Smooth muscle cell (in vitro differentiated cells): ENCODE measurements around the gene ADTRP. TPM values are rescaled to one million over a fixed set of nuclear protein-coding genes. Genes with fewer than 3 reads are reported as not detected.

Source experiments
- DNase-seq: peaks from one replicate; lab custom pipeline; 2025; ENCODE audit not compliant: unreplicated experiment; lab: John Stamatoyannopoulos, UW
- H2AFZ ChIP-seq: fragments of 200-600 bp; sonication (generic); 2 replicates; pipeline ENCODE4 v1.6.0; 2016; ENCODE audit warnings: antibody characterized with exemption, low read depth, mild to moderate bottlenecking
- H3F3A ChIP-seq: fragments of 200-600 bp; sonication (generic); 2 replicates; pipeline ENCODE4 v1.6.0; 2017; ENCODE audit warnings: antibody characterized with exemption, low read depth
- H3K27ac ChIP-seq: fragments of 200-600 bp; sonication (generic); 2 replicates; pipeline ENCODE4 v1.5.1; 2016; ENCODE audit warnings: low read depth, mild to moderate bottlenecking
- H3K27me3 ChIP-seq: fragments of 200-600 bp; sonication (generic); 2 replicates; pipeline ENCODE4 v1.6.1; 2016; ENCODE audit warnings: low read depth, mild to moderate bottlenecking
- H3K36me3 ChIP-seq: fragments of 200-600 bp; sonication (generic); 2 replicates; pipeline ENCODE4 v1.5.1; 2016; ENCODE audit warnings: low read depth
- H3K4me1 ChIP-seq: fragments of 200-600 bp; sonication (generic); 2 replicates; pipeline ENCODE4 v1.5.1; 2016; ENCODE audit warnings: low read depth
- H3K4me2 ChIP-seq: fragments of 200-600 bp; sonication (generic); 2 replicates; pipeline ENCODE4 v1.6.0; 2016; ENCODE audit warnings: mild to moderate bottlenecking
- H3K4me3 ChIP-seq: fragments of 200-600 bp; sonication (generic); 2 replicates; pipeline ENCODE4 v1.5.1; 2016; ENCODE audit warnings: mild to moderate bottlenecking
- H3K79me2 ChIP-seq: fragments of 200-600 bp; sonication (generic); 2 replicates; pipeline ENCODE4 v1.6.0; 2016; ENCODE audit warnings: low read depth, mild to moderate bottlenecking
- H3K9ac ChIP-seq: fragments of 200-600 bp; sonication (generic); 2 replicates; pipeline ENCODE4 v1.6.0; 2016; ENCODE audit warnings: low read depth
- H3K9me3 ChIP-seq: fragments of 200-600 bp; sonication (generic); replicated peaks from 2 replicates; pipeline ENCODE4 v1.5.1; 2016; ENCODE audit warnings: low read depth
- H4K20me1 ChIP-seq: fragments of 200-600 bp; sonication (generic); 2 replicates; pipeline ENCODE4 v1.6.0; 2016; ENCODE audit warnings: low read depth
- WGBS: methylation state at CpG from one replicate; pipeline ENCODE4 v1.1.7; 2016; ENCODE audit warnings: low lambda C conversion rate; 5-methylcytosine and 5-hydroxymethylcytosine counted together
- polyA plus RNA-seq: library from polyadenylated mRNA; unstranded; fragments of >200 nt; fragmentation: Nextera tagmentation; extraction: Ambion mirVana; gene quantifications from 2 replicates; pipeline ENCODE4 v1.2.1, GENCODE V29; 2016
- total RNA-seq: library from RNA; depleted of rRNA; stranded (reverse); fragments of >200 nt; gene quantifications from 2 replicates; pipeline ENCODE4 v1.2.3, GENCODE V29; 2014
- TF ChIP-seq, protein P1 (sequence below): fragments of 200-600 bp; sonication (generic); IDR thresholded peaks from 2 replicates; pipeline ENCODE4 v1.5.1; 2017; ENCODE audit warnings: borderline replicate concordance, mild to moderate bottlenecking, antibody characterized with exemption; ENCODE audit not compliant: insufficient read depth, poor library complexity, severe bottlenecking

The ADTRP gene
- total and polyA plus RNA-seq, 2 experiments from 2014 or later = 0.67 to 1.1 TPM

DNA sequence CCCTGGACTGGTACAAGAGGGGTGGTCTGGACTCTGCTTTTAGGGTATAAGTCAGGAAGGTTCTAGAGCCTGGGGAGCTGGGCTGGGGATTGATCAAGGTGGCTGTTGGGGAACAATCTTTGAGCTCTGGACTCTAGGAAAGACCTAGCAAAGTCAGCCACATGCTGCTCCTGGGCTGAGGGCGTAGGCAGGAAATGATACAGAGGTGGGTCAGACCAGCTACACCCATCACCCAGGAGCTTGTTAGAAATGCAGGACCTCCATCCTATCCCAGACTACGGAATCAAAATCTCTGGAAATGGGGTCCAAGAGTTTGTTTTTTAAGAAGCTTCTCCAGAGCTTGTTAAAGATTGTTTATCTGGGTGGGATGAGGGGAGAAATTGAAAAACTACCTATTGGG, 9.4 kb downstream of the ADTRP start:
- Histone ChIP-seq H3F3A (peaks cover 17% of the 10 kb centered on the region), H3K9me3 (no peaks in the 10 kb centered on the region), H3K79me2 (no peaks in the 10 kb centered on the region), H3K4me3 (no peak overlapping the region), H3K9ac (no peak overlapping the region), H3K36me3 (no peaks in the 10 kb centered on the region), H3K27ac (peak overlapping the region; percentile 97), H4K20me1 (no peaks in the 10 kb centered on the region), H3K4me2 (no peak overlapping the region), H2AFZ (no peak overlapping the region), H3K4me1 (peaks cover 26% of the 10 kb centered on the region), H3K27me3 (no peaks in the 10 kb centered on the region)
- DNase-seq = no peak
- WGBS = 93% methylated on average over 2 of the region's 2 CpGs
- TF ChIP-seq, protein P1, sequence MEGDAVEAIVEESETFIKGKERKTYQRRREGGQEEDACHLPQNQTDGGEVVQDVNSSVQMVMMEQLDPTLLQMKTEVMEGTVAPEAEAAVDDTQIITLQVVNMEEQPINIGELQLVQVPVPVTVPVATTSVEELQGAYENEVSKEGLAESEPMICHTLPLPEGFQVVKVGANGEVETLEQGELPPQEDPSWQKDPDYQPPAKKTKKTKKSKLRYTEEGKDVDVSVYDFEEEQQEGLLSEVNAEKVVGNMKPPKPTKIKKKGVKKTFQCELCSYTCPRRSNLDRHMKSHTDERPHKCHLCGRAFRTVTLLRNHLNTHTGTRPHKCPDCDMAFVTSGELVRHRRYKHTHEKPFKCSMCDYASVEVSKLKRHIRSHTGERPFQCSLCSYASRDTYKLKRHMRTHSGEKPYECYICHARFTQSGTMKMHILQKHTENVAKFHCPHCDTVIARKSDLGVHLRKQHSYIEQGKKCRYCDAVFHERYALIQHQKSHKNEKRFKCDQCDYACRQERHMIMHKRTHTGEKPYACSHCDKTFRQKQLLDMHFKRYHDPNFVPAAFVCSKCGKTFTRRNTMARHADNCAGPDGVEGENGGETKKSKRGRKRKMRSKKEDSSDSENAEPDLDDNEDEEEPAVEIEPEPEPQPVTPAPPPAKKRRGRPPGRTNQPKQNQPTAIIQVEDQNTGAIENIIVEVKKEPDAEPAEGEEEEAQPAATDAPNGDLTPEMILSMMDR = no peak

- DNase-seq = no peak
- peaks cover 14% of the 10 kb centered on the region for H3F3A ChIP-seq
- H3K4me3 ChIP-seq = no peak overlapping the region
- peak overlapping the region; percentile 60 for H3K9ac ChIP-seq
- no peak overlapping the region for H3K4me2 ChIP-seq
- H3K79me2 ChIP-seq = no peaks in the 10 kb centered on the region
- TF ChIP-seq, protein P1 = no peak
- no peaks in the 10 kb centered on the region for H4K20me1 ChIP-seq
- no peak overlapping the region for H2AFZ ChIP-seq
- WGBS = 92% methylated on average over 7 of the region's 7 CpGs
- no peaks in the 10 kb centered on the region for H3K9me3 ChIP-seq
- peaks cover 32% of the 10 kb centered on the region for H3K4me1 ChIP-seq
- peak overlapping the region; percentile 97 for H3K27ac ChIP-seq
- H3K27me3 ChIP-seq = no peaks in the 10 kb centered on the region
- H3K36me3 ChIP-seq = no peaks in the 10 kb centered on the region
Observed at GRCh38 chr6:11767978-11768756, 10.4 kb downstream of the ADTRP start.

DNA sequence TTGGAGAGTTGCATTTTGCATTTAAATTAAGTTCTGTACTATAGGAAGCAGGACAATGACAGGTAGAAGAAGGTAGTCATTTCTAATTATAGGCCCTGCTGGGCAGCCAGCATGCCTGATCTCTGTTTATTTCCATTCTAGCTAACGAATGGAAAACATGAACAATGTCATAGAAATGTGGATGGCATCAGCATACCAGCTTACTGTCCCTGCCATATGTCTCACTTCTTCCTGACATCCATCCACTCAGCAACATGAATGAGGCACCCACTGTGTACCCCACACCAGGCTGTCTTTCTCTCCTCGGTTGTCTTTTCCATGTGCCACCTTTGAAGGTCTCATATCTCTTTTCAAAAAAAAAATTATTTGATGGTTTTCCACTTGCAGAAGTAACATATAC, 11.1 kb downstream of the ADTRP start:
- no peak overlapping the region for H3K4me3 ChIP-seq
- TF ChIP-seq, protein P1 = no peak
- H3K4me1 ChIP-seq = peaks cover 28% of the 10 kb centered on the region

More for the DNA sequence above, 11.1 kb downstream of the ADTRP start:
- Histone ChIP-seq H3K27me3 (no peaks in the 10 kb centered on the region), H3K79me2 (no peaks in the 10 kb centered on the region), H3K9me3 (no peaks in the 10 kb centered on the region), H3K36me3 (no peaks in the 10 kb centered on the region), H3K4me2 (peak overlapping the region; percentile 17), H2AFZ (no peak overlapping the region), H3F3A (peaks cover 12% of the 10 kb centered on the region), H3K27ac (peak overlapping the region; percentile 97), H4K20me1 (no peaks in the 10 kb centered on the region), H3K9ac (peak overlapping the region; percentile 60)
- WGBS = 67% methylated on average over 2 of the region's 2 CpGs
- no peak for DNase-seq
